H1 (cell line): ENCODE measurements around the gene ESRRB. TPM values are rescaled to one million over a fixed set of nuclear protein-coding genes. Genes with fewer than 3 reads are reported as not detected.

Source experiments
- CTCF ChIA-PET: fragments of 300-600 bp; sonication (Branson Sonifier 250); formaldehyde crosslinking; loops from one replicate; lab custom pipeline; 2021; ENCODE audit not compliant: partially characterized antibody; lab: Charles Lee
- POLR2A ChIA-PET: fragments of 300-600 bp; sonication (Branson Sonifier 250); formaldehyde crosslinking; loops from one replicate; lab custom pipeline; 2021; ENCODE audit warnings: inconsistent platforms; ENCODE audit not compliant: partially characterized antibody; lab: Charles Lee
- DNase-seq, 2 experiments: peaks; one replicate each; pipeline versions ENCODE4 v3.0.0 to v3.0.0-alpha.2; 2010 to 2022; ENCODE audit warnings: low spot score in 2 of 2, low read depth in 1 of 2, mixed read lengths in 1 of 2
- FAIRE-seq: peaks from 2 replicates; lab custom pipeline; 2011; peaks lifted over from hg19 to GRCh38; lab: Jason Lieb, UNC
- H2AFZ ChIP-seq: 2 replicates; pipeline ENCODE4 v1.8.1; 2012; ENCODE audit warnings: low read length, inconsistent platforms
- H2AK5ac ChIP-seq: 2 replicates; pipeline ENCODE4 v1.6.1; 2013; ENCODE audit warnings: low read depth, low read length
- H2BK120ac ChIP-seq: replicated peaks from 2 replicates; pipeline ENCODE3; 2013; ENCODE audit warnings: low read depth, low read length, inconsistent platforms
- H2BK12ac ChIP-seq: 2 replicates; pipeline ENCODE4 v1.6.1; 2013; ENCODE audit warnings: low read depth, low read length
- H2BK15ac ChIP-seq: 2 replicates; pipeline ENCODE4 v1.6.1; 2013; ENCODE audit warnings: low read length
- H2BK20ac ChIP-seq: 2 replicates; pipeline ENCODE4 v1.6.1; 2013; ENCODE audit warnings: low read length
- H2BK5ac ChIP-seq: 2 replicates; pipeline ENCODE4 v1.6.1; 2013; ENCODE audit warnings: low read depth, low read length
- H3K14ac ChIP-seq: 2 replicates; pipeline ENCODE4 v1.6.1; 2013; ENCODE audit warnings: inconsistent platforms; ENCODE audit not compliant: insufficient read length
- H3K18ac ChIP-seq: 2 replicates; pipeline ENCODE4 v1.6.1; 2013; ENCODE audit warnings: low read length; ENCODE audit errors: extremely low read depth
- H3K23ac ChIP-seq: 2 replicates; pipeline ENCODE4 v1.6.1; 2013; ENCODE audit warnings: inconsistent platforms; ENCODE audit not compliant: insufficient read length
- H3K23me2 ChIP-seq: 2 replicates; pipeline ENCODE4 v1.6.1; 2013; ENCODE audit warnings: low read depth, low read length
- H3K27ac ChIP-seq: 2 replicates; pipeline ENCODE4 v1.6.1; 2011; ENCODE audit warnings: low read depth, low read length, inconsistent platforms
- H3K27me3 ChIP-seq, 4 experiments: replicated peaks in 1 of 4; 1 replicate in 1 of 4; 2 replicates in 3 of 4; pipeline versions ENCODE4 v1.6.1 to v1.8.1; 2011 to 2013; ENCODE audit warnings: low read length in 3 of 4, mild to moderate bottlenecking in 3 of 4, inconsistent platforms in 2 of 4, mixed read lengths in 2 of 4, moderate library complexity in 1 of 4; ENCODE audit not compliant: control insufficient read depth in 3 of 4, insufficient read depth in 3 of 4; ENCODE audit errors: extremely low read depth in 1 of 4
- H3K36me3 ChIP-seq, 4 experiments: 2 replicates each; pipeline versions ENCODE4 v1.6.1 to v1.8.1; 2011 to 2013; ENCODE audit warnings: mild to moderate bottlenecking in 4 of 4, low read length in 3 of 4, moderate library complexity in 2 of 4, control low read depth in 1 of 4, inconsistent platforms in 1 of 4; ENCODE audit not compliant: insufficient read depth in 4 of 4, control insufficient read depth in 2 of 4
- H3K4ac ChIP-seq: replicated peaks from 2 replicates; pipeline ENCODE3; 2013; ENCODE audit warnings: low read length, low read depth, mixed read lengths, inconsistent platforms; ENCODE audit not compliant: insufficient read length
- H3K4me1 ChIP-seq, 4 experiments: replicated peaks in 1 of 4; 1 replicate in 1 of 4; 2 replicates in 3 of 4; pipeline versions ENCODE4 v1.6.1 to v1.8.1; 2011 to 2013; ENCODE audit warnings: low read length in 3 of 4, inconsistent platforms in 2 of 4, mixed read lengths in 1 of 4; ENCODE audit not compliant: insufficient read depth in 4 of 4, control insufficient read depth in 3 of 4
- H3K4me2 ChIP-seq, 2 experiments: 2 replicates each; pipeline versions ENCODE4 v1.6.1 to v1.8.1; 2011 to 2013; ENCODE audit warnings: low read depth in 2 of 2, low read length in 2 of 2, control low read depth in 1 of 2, inconsistent platforms in 1 of 2, mild to moderate bottlenecking in 1 of 2; ENCODE audit not compliant: insufficient read depth in 1 of 2
- H3K4me3 ChIP-seq, 4 experiments: fragments of 200-600, 300-600 bp in 1 of 4; sonication (generic), shearing (Covaris generic), sonication (Bioruptor Twin) in 1 of 4; 2 replicates each; pipeline versions ENCODE4 v1.5.1 to v1.8.1; 2011 to 2016; ENCODE audit warnings: low read length in 4 of 4, low read depth in 3 of 4, control low read depth in 2 of 4, inconsistent platforms in 2 of 4, mild to moderate bottlenecking in 2 of 4, mixed read lengths in 1 of 4, moderate library complexity in 1 of 4; ENCODE audit not compliant: insufficient read depth in 2 of 4; ENCODE audit errors: extremely low read depth in 1 of 4
- H3K56ac ChIP-seq: replicated peaks from 2 replicates; pipeline ENCODE3; 2013; ENCODE audit warnings: low read depth, mild to moderate bottlenecking, mixed read lengths, low read length, inconsistent platforms; ENCODE audit not compliant: insufficient read length
- H3K79me1 ChIP-seq: 2 replicates; pipeline ENCODE4 v1.6.1; 2013; ENCODE audit warnings: low read depth, low read length, control low read depth
- H3K79me2 ChIP-seq, 2 experiments: 2 replicates each; pipeline versions ENCODE4 v1.6.1 to v1.8.1; 2012 to 2013; ENCODE audit warnings: low read length in 2 of 2, mild to moderate bottlenecking in 2 of 2, inconsistent platforms in 1 of 2; ENCODE audit not compliant: insufficient read depth in 2 of 2, control insufficient read depth in 1 of 2
- H3K9ac ChIP-seq, 4 experiments: replicated peaks in 1 of 4; 1 replicate in 1 of 4; 2 replicates in 3 of 4; pipeline versions ENCODE4 v1.6.1 to v1.8.1; 2011 to 2013; ENCODE audit warnings: low read depth in 3 of 4, low read length in 3 of 4, control low read depth in 2 of 4, mild to moderate bottlenecking in 2 of 4, moderate library complexity in 2 of 4, inconsistent platforms in 1 of 4; ENCODE audit errors: extremely low read depth in 1 of 4
- H3K9me3 ChIP-seq, 2 experiments: 2 replicates each; pipeline versions ENCODE4 v1.6.1 to v1.8.1; 2012 to 2013; ENCODE audit warnings: mild to moderate bottlenecking in 2 of 2, moderate library complexity in 2 of 2, control low read depth in 1 of 2, inconsistent platforms in 1 of 2, low read depth in 1 of 2, low read length in 1 of 2, mixed read lengths in 1 of 2; ENCODE audit not compliant: insufficient read depth in 2 of 2
- H4K20me1 ChIP-seq, 2 experiments: replicated peaks in 1 of 2; 2 replicates each; pipeline versions ENCODE3 to v1.8.1; 2011 to 2013; ENCODE audit warnings: inconsistent platforms in 2 of 2, low read length in 2 of 2, mild to moderate bottlenecking in 1 of 2; ENCODE audit not compliant: insufficient read depth in 2 of 2, control insufficient read depth in 1 of 2
- H4K5ac ChIP-seq: 2 replicates; pipeline ENCODE4 v1.6.1; 2013; ENCODE audit warnings: low read length, low read depth, mixed read lengths, inconsistent platforms; ENCODE audit not compliant: insufficient read length
- H4K8ac ChIP-seq: 2 replicates; pipeline ENCODE4 v1.8.0; 2013; ENCODE audit warnings: mild to moderate bottlenecking, moderate library complexity, low read length, inconsistent platforms; ENCODE audit not compliant: insufficient read depth; ENCODE audit errors: extremely low read depth
- H4K91ac ChIP-seq: replicated peaks from 2 replicates; pipeline ENCODE3; 2013; ENCODE audit warnings: low read length, mixed read lengths, inconsistent platforms; ENCODE audit not compliant: insufficient read length
- ASH2L ChIP-seq: fragments of 200-600, 300-600 bp; sonication (generic); IDR thresholded peaks from one replicate; pipeline ENCODE4 v1.7.1; 2017; ENCODE audit warnings: low read length
- POLR2A ChIP-seq, 2 experiments: IDR thresholded peaks; 1 replicate in 1 of 2; 2 replicates in 1 of 2; pipeline ENCODE4 v1.6.1; 2011; ENCODE audit warnings: low read depth in 2 of 2, low read length in 2 of 2, mild to moderate bottlenecking in 2 of 2; ENCODE audit errors: control extremely low read depth in 1 of 2
- POLR2AphosphoS5 ChIP-seq: IDR thresholded peaks from 2 replicates; pipeline ENCODE4 v1.6.1; 2011; ENCODE audit warnings: low read depth, low read length
- RAD21 ChIP-seq, 2 experiments: IDR thresholded peaks in 1 of 2; conservative IDR thresholded peaks in 1 of 2; 2 replicates each; pipeline ENCODE4 v1.6.1; 2011; ENCODE audit warnings: low read depth in 2 of 2, low read length in 2 of 2, improper control_type of control experiment in 1 of 2, inconsistent platforms in 1 of 2, mild to moderate bottlenecking in 1 of 2, moderate library complexity in 1 of 2
- WGBS, 2 experiments: shearing (Covaris generic) in 1 of 2; methylation state at CpG; one replicate each; pipeline versions ENCODE4 v1.1.6 to v1.1.7; 2013 to 2015; ENCODE audit warnings: low lambda C conversion rate in 2 of 2, mixed read lengths in 2 of 2, inconsistent platforms in 1 of 2, low coverage in 1 of 2, missing lambda C conversion rate in 1 of 2; ENCODE audit not compliant: insufficient replicate concordance in 2 of 2, insufficient coverage in 1 of 2, insufficient read length in 1 of 2; ENCODE audit errors: extremely low coverage in 1 of 2, missing lambda C conversion rate in 1 of 2; 5-methylcytosine and 5-hydroxymethylcytosine counted together
- polyA plus RNA-seq, 7 experiments: library from polyadenylated mRNA; depleted of rRNA in 3 of 7; stranded (reverse) in 5 of 7; unstranded in 2 of 7; fragments of >200 nt in 5 of 7; fragments of 200-250 nt in 2 of 7; gene quantifications; 1 replicate in 5 of 7; 2 replicates in 1 of 7; 4 replicates in 1 of 7; pipeline versions ENCODE4 v1.2.1 to v1.2.3, GENCODE V29; 2011 to 2013; ENCODE audit warnings: missing spikeins in 2 of 7, mixed read lengths in 2 of 7
- total RNA-seq: library from RNA; stranded (reverse); fragmentation: NEBNext Ultra II Directional; extraction: Animal tissue kit (Norgen Biotek cat#: 25700); gene quantifications from 2 replicates; pipeline ENCODE4 v1.2.1, GENCODE V29; 2021

The ESRRB gene
- total and polyA plus RNA-seq, 2 of the 8 experiments (the other 6 are each of a cell fraction or from before 2014, with no cell fraction given), result 0.29 to 0.45 TPM

DNA sequence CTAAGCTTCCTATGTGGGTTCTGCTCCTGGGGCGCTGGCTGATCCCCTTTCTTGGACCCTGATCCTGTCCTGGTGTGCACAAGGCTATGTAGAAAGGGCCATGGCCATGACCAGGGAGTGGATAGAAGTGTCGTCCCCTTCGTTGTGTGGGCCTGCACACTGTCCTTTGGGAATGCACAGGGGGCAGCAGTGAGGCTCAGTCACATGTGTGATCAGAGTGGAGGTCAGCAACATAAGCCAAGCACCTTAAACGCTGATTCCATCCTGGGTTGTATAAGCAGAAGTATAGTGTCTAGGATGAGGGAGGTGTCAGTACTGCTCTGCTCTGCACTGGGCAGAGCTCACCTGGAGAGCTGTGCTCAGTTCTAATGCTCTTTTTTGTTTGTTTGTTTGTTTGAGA lies 48.4 kb downstream of the ESRRB start:
- Histone ChIP-seq H2BK120ac (no peak overlapping the region), H2BK12ac (0 out of 2 replicates have a peak overlapping the region, but pooled peaks have one; percentile 55), H4K20me1 (no peaks in the 10 kb centered on the region), H3K23ac (no peak overlapping the region), H3K4me1 (peaks cover 3 to 11% (median 7%) of the 10 kb centered on the region in 4 experiments; a peak in 6 of 7 replicates), H3K9me3 (peaks cover 0 to 5% of the 10 kb centered on the region in 2 experiments; a peak in 1 of 4 replicates), H4K8ac (no peak overlapping the region), H3K4me3 (no peak overlapping the region), H2AFZ (no peak overlapping the region), H2BK20ac (no peak overlapping the region), H3K79me1 (no peaks in the 10 kb centered on the region), H3K9ac (no peak overlapping the region), H3K36me3 (no peaks in the 10 kb centered on the region), H3K27me3 (no peaks in the 10 kb centered on the region), H4K91ac (peak overlapping the region; percentile 25), H3K56ac (no peak overlapping the region), H3K79me2 (no peaks in the 10 kb centered on the region), H2BK15ac (no peak overlapping the region), H4K5ac (no peak overlapping the region), H2AK5ac (no peak overlapping the region), H3K18ac (no peak overlapping the region), H3K4ac (no peak overlapping the region), H3K14ac (no peak overlapping the region), H3K27ac (no peak overlapping the region), H3K4me2 (no peak overlapping the region), H2BK5ac (no peak overlapping the region), H3K23me2 (no peaks in the 10 kb centered on the region; the same call in 1 of the 2 replicates)
- 87% methylated on average over 4 of the region's 4 CpGs; no CpG with 5 or more reads in 1 of the 2 experiments for WGBS, 2 experiments
- POLR2A ChIA-PET, result no interaction called here
- FAIRE-seq (peak; percentile 42), DNase-seq (no peak)
- CTCF ChIA-PET, result interaction anchor here (0.8 to 1.9 kb wide), 8 partner anchors 9 to 73 kb away, joined by 3 to 7 read pairs (median 4); no protein-coding TSS in a partner anchor
- no peak for TF ChIP-seq ASH2L
- TF ChIP-seq RAD21 (IDR thresholded peaks at IDR 0.05 in 1 of 2, conservative IDR thresholded peaks at IDR 0.05 in 1 of 2; ENCODE audit: low read depth in 2 of 2, low read length in 2 of 2), result peak in 1 of 2 experiments; percentile 19; a peak in 1 of 4 replicates
- no peak for TF ChIP-seq POLR2A (IDR thresholded peaks at IDR 0.05; ENCODE audit: control extremely low read depth in 1 of 2, low read depth in 2 of 2, low read length in 2 of 2)
- TF ChIP-seq POLR2AphosphoS5, result no peak
